ENCODE results near the gene PHACTR4.

- TF ChIP-seq CTCF (IDR thresholded peaks at IDR 0.05) (no peak), POLR2A (IDR thresholded peaks at IDR 0.05) (no peak)
Measured at GRCh38 chr1:28439320-28439719, 69.8 kb downstream of the PHACTR4 start.
